GM12878 (cell line): ENCODE measurements around the gene SPIRE1. TPM values are rescaled to one million over a fixed set of nuclear protein-coding genes. Genes with fewer than 3 reads are reported as not detected.
A peak's percentile ranks its signal among the peaks of the same experiment; 100 is the strongest.

Source experiments
- ATAC-seq: fragments of 200-7000 bp; cut with Tn5 transposase; 3 replicates; pipeline ENCODE4 v1.9.1; 2020; ENCODE audit warnings: mild to moderate bottlenecking, moderate library complexity
- BruUV-seq: library from RNA; stranded (reverse); fragments of 400-500 nt; replicated peaks from 2 replicates; lab custom pipeline; 2021; lab: Mats Ljungman, UMichigan
- CTCF ChIA-PET: fragments of 300-600 bp; sonication (Branson Sonifier 250); formaldehyde crosslinking; extraction: SDS; loops from one replicate; lab custom pipeline; 2021; ENCODE audit warnings: inconsistent platforms; lab: Yijun Ruan, JAX
- POLR2A ChIA-PET: fragments of 350-600 bp; formaldehyde crosslinking; extraction: SDS; loops from one replicate; lab custom pipeline; 2021; ENCODE audit warnings: inconsistent platforms; lab: Charles Lee
- RAD21 ChIA-PET: fragments of 300-600 bp; sonication (Branson Sonifier 250); formaldehyde crosslinking; loops from one replicate; lab custom pipeline; 2023; ENCODE audit warnings: antibody characterized with exemption; ENCODE audit not compliant: unreplicated experiment; lab: Charles Lee
- SMC1A ChIA-PET: fragments of 300-600 bp; sonication (Branson Sonifier 250); formaldehyde crosslinking; loops from one replicate; lab custom pipeline; 2023; ENCODE audit not compliant: unreplicated experiment, uncharacterized antibody; lab: Charles Lee
- DNase-seq: peaks from one replicate; pipeline ENCODE4 v3.0.0-alpha.2; 2011; ENCODE audit warnings: low read depth, low spot score
- FAIRE-seq: peaks from 3 replicates; lab custom pipeline; 2011; peaks lifted over from hg19 to GRCh38; lab: Jason Lieb, UNC
- H2AFZ ChIP-seq: 2 replicates; pipeline ENCODE4 v1.6.0; 2011; ENCODE audit warnings: low read depth, low read length, control low read depth; ENCODE audit not compliant: control insufficient read depth
- H3K27ac ChIP-seq: 2 replicates; pipeline ENCODE4 v1.5.1; 2011; ENCODE audit warnings: control low read depth; ENCODE audit not compliant: control insufficient read depth, insufficient read depth
- H3K27me3 ChIP-seq, 2 experiments: replicated peaks in 1 of 2; 2 replicates each; pipeline versions ENCODE4 v1.6.0 to v1.6.1; 2011; ENCODE audit warnings: low read length in 1 of 2; ENCODE audit not compliant: control insufficient read depth in 2 of 2, insufficient read depth in 2 of 2
- H3K36me3 ChIP-seq, 2 experiments: 2 replicates each; pipeline ENCODE4 v1.5.1; 2011; ENCODE audit warnings: low read length in 1 of 2; ENCODE audit not compliant: control insufficient read depth in 2 of 2, insufficient read depth in 2 of 2
- H3K4me1 ChIP-seq: 2 replicates; pipeline ENCODE4 v1.6.1; 2011; ENCODE audit warnings: mild to moderate bottlenecking, low read length, moderate library complexity, mixed read lengths; ENCODE audit not compliant: control insufficient read depth, insufficient read depth
- H3K4me2 ChIP-seq: 2 replicates; pipeline ENCODE4 v1.6.0; 2011; ENCODE audit warnings: control low read depth; ENCODE audit not compliant: control insufficient read depth, insufficient read depth
- H3K4me3 ChIP-seq: fragments of 200-600 bp; sonication (generic); 2 replicates; pipeline ENCODE4 v1.5.1; 2016
- H3K79me2 ChIP-seq: 2 replicates; pipeline ENCODE4 v1.6.0; 2011; ENCODE audit warnings: low read length; ENCODE audit not compliant: control insufficient read depth, insufficient read depth
- H3K9ac ChIP-seq: 2 replicates; pipeline ENCODE4 v1.8.0; 2011; ENCODE audit warnings: low read length, control low read depth, mixed read lengths; ENCODE audit not compliant: control insufficient read depth, insufficient read depth
- H3K9me3 ChIP-seq: replicated peaks from 3 replicates; pipeline ENCODE4 v1.5.1; 2011; ENCODE audit warnings: mild to moderate bottlenecking, low read length; ENCODE audit not compliant: control insufficient read depth, insufficient read depth
- H4K20me1 ChIP-seq: 2 replicates; pipeline ENCODE4 v1.6.0; 2011; ENCODE audit not compliant: control insufficient read depth, insufficient read depth
- MYB ChIP-seq: fragments of 150-350 bp; IDR thresholded peaks from 2 replicates; pipeline ENCODE4 v1.6.1; 2014; ENCODE audit warnings: mild to moderate bottlenecking, low read depth, low read length, borderline replicate concordance
- SPI1 ChIP-seq: IDR thresholded peaks from 2 replicates; pipeline ENCODE4 v1.6.1; 2011; ENCODE audit warnings: low read depth, mild to moderate bottlenecking, low read length, moderate library complexity, borderline replicate concordance; ENCODE audit not compliant: insufficient read depth
- SREBF1 ChIP-seq: IDR thresholded peaks from 2 replicates; pipeline ENCODE4 v1.6.1; 2012; ENCODE audit warnings: mild to moderate bottlenecking, low read length
- WGBS: methylation state at CpG from one replicate; pipeline ENCODE4 v1.1.6; 2016; ENCODE audit warnings: low lambda C conversion rate; ENCODE audit not compliant: insufficient replicate concordance, insufficient coverage; ENCODE audit errors: missing lambda C conversion rate; 5-methylcytosine and 5-hydroxymethylcytosine counted together
- in situ Hi-C: fragments of 300-500 bp; cut with MboI; formaldehyde crosslinking; loops from 9 replicates; pipeline ENCODE4 v1.14.3; 2018; ENCODE audit warnings: mixed read lengths
- intact Hi-C: fragments of 100-400 bp; cut with micrococcal nuclease; formaldehyde crosslinking; loops from one replicate; pipeline ENCODE4 v1.14.2; 2022; ENCODE audit not compliant: unreplicated experiment
- polyA plus RNA-seq, 11 experiments: library from polyadenylated mRNA; depleted of rRNA in 4 of 11; unstranded in 6 of 11; stranded (reverse) in 5 of 11; fragments of >200 nt; fragmentation: Nextera tagmentation in 4 of 11; fragmentation: Illumina TruSeq in 1 of 11; extraction: Ambion mirVana in 4 of 11; extraction: Trizol in 1 of 11; gene quantifications; 1 replicate in 1 of 11; 2 replicates in 10 of 11; pipeline versions ENCODE4 v1.2.1 to v1.2.3, GENCODE V29; 2011 to 2016; ENCODE audit warnings: inconsistent platforms in 2 of 11, missing spikeins in 2 of 11, low read depth in 1 of 11
- total RNA-seq, 4 experiments: library from RNA; depleted of rRNA in 3 of 4; stranded (reverse); fragments of >200 nt in 3 of 4; fragmentation: Illumina TruSeq in 1 of 4; extraction: Trizol in 1 of 4; gene quantifications; 2 replicates each; pipeline versions ENCODE4 v1.2.1 to v1.2.3, GENCODE V29; 2013 to 2021
- TF ChIP-seq, protein P1 (sequence below): fragments of 150-350 bp; IDR thresholded peaks from 2 replicates; pipeline ENCODE4 v1.6.1; 2016; ENCODE audit warnings: low read depth, low read length
- TF ChIP-seq, protein P2 (sequence below): IDR thresholded peaks from 2 replicates; pipeline ENCODE4 v1.6.1; 2012; ENCODE audit warnings: low read depth, low read length, improper control_type of control experiment
- TF ChIP-seq, protein P3 (sequence below): fragments of 450-650 bp; IDR thresholded peaks from 2 replicates; pipeline ENCODE4 v1.6.1; 2017; ENCODE audit warnings: mild to moderate bottlenecking, moderate library complexity

SPIRE1 gene
- total and polyA plus RNA-seq, 10 of the 15 experiments (the other 5 are each of a cell fraction or from before 2014, with no cell fraction given) = 0.18 to 9.2 (median 4.3) TPM

DNA sequence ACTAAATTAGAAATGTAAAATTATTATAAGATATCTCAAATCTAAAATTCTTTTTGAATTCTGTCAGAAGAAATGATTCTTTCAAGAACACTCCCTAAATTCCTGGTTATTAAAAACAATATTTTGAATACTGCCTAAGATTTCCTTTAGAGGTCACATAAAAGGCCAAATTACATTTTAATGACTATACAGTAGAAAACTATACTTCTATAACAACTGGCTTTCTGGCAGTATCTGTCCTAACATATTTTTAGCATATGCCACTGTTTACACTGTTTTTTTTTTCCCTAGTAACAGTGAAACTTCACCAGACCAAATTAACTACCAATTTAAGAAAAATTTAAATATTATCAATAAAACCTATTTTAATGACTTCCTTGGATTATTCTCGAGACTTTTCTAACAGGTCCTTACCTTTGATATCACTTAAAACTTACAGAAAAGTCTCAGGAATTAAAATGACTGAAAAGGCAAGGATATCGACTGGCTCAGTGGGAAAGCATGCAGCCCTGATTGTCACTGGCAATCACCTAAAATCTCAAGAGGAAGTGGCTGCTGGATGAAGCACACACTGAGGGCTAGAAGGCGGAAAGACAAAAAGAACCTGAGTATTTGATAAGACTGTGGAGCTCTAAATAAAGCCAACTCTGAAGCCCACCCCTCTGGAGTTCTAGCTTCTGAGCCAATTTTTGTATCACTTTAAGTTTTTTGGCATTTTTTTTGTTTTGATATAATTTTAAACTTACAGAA is 59.6 kb downstream of the SPIRE1 start:
- ChIA-PET SMC1A (no interaction called here), POLR2A (no interaction called here), CTCF (no interaction called here), RAD21 (no interaction called here)
- no TSS peak for BruUV-seq
- no peak for FAIRE-seq
- Histone ChIP-seq H3K9me3 (no peaks in the 10 kb centered on the region), H3K27me3 (no peaks in the 10 kb centered on the region), H3K4me2 (no peak overlapping the region), H3K79me2 (no peaks in the 10 kb centered on the region), H3K36me3 (no peaks in the 10 kb centered on the region), H3K9ac (no peak overlapping the region), H3K4me3 (no peak overlapping the region), H3K27ac (no peak overlapping the region), H4K20me1 (no peaks in the 10 kb centered on the region), H2AFZ (no peak overlapping the region), H3K4me1 (no peaks in the 10 kb centered on the region)
- TF ChIP-seq, protein P1, sequence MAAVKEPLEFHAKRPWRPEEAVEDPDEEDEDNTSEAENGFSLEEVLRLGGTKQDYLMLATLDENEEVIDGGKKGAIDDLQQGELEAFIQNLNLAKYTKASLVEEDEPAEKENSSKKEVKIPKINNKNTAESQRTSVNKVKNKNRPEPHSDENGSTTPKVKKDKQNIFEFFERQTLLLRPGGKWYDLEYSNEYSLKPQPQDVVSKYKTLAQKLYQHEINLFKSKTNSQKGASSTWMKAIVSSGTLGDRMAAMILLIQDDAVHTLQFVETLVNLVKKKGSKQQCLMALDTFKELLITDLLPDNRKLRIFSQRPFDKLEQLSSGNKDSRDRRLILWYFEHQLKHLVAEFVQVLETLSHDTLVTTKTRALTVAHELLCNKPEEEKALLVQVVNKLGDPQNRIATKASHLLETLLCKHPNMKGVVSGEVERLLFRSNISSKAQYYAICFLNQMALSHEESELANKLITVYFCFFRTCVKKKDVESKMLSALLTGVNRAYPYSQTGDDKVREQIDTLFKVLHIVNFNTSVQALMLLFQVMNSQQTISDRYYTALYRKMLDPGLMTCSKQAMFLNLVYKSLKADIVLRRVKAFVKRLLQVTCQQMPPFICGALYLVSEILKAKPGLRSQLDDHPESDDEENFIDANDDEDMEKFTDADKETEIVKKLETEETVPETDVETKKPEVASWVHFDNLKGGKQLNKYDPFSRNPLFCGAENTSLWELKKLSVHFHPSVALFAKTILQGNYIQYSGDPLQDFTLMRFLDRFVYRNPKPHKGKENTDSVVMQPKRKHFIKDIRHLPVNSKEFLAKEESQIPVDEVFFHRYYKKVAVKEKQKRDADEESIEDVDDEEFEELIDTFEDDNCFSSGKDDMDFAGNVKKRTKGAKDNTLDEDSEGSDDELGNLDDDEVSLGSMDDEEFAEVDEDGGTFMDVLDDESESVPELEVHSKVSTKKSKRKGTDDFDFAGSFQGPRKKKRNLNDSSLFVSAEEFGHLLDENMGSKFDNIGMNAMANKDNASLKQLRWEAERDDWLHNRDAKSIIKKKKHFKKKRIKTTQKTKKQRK = no peak
- TF ChIP-seq, protein P2, sequence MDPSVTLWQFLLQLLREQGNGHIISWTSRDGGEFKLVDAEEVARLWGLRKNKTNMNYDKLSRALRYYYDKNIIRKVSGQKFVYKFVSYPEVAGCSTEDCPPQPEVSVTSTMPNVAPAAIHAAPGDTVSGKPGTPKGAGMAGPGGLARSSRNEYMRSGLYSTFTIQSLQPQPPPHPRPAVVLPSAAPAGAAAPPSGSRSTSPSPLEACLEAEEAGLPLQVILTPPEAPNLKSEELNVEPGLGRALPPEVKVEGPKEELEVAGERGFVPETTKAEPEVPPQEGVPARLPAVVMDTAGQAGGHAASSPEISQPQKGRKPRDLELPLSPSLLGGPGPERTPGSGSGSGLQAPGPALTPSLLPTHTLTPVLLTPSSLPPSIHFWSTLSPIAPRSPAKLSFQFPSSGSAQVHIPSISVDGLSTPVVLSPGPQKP = no peak
- TF ChIP-seq SREBF1 (no peak), MYB (no peak), SPI1 (0 out of 2 replicates have a peak, but pooled peaks have one; percentile 8)
- TF ChIP-seq, protein P3, sequence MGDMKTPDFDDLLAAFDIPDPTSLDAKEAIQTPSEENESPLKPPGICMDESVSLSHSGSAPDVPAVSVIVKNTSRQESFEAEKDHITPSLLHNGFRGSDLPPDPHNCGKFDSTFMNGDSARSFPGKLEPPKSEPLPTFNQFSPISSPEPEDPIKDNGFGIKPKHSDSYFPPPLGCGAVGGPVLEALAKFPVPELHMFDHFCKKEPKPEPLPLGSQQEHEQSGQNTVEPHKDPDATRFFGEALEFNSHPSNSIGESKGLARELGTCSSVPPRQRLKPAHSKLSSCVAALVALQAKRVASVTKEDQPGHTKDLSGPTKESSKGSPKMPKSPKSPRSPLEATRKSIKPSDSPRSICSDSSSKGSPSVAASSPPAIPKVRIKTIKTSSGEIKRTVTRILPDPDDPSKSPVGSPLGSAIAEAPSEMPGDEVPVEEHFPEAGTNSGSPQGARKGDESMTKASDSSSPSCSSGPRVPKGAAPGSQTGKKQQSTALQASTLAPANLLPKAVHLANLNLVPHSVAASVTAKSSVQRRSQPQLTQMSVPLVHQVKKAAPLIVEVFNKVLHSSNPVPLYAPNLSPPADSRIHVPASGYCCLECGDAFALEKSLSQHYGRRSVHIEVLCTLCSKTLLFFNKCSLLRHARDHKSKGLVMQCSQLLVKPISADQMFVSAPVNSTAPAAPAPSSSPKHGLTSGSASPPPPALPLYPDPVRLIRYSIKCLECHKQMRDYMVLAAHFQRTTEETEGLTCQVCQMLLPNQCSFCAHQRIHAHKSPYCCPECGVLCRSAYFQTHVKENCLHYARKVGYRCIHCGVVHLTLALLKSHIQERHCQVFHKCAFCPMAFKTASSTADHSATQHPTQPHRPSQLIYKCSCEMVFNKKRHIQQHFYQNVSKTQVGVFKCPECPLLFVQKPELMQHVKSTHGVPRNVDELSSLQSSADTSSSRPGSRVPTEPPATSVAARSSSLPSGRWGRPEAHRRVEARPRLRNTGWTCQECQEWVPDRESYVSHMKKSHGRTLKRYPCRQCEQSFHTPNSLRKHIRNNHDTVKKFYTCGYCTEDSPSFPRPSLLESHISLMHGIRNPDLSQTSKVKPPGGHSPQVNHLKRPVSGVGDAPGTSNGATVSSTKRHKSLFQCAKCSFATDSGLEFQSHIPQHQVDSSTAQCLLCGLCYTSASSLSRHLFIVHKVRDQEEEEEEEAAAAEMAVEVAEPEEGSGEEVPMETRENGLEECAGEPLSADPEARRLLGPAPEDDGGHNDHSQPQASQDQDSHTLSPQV = no peak
- no peak for DNase-seq
- ATAC-seq = no peak
- 19% methylated on average over 3 of the region's 3 CpGs for WGBS
- intact Hi-C loops (loop anchor here (5.0 kb wide), 1 partner anchor 54 kb away; no protein-coding TSS in a partner anchor), in situ Hi-C loops (no loop called here)
